Central memory CD8-positive, alpha-beta T cell (primary cell): ENCODE data around the gene SLC25A41.
A peak's percentile ranks its signal among the peaks of the same experiment; 100 is the strongest.

Experiments used
- ATAC-seq: fragments of 150-1000 bp; cut with Tn5 transposase; replicated peaks from 2 replicates; pipeline ENCODE4 v1.10.0; 2022; ENCODE audit warnings: mild to moderate bottlenecking, moderate FRiP score, moderate number of reproducible peaks; ENCODE audit not compliant: poor library complexity, severe bottlenecking; ENCODE audit errors: extremely low read depth
- DNase-seq, 2 donors: peaks; one replicate each; pipeline ENCODE4 v3.0.0; 2021; ENCODE audit warnings: low spot score in 2 of 2
- H3K27ac Mint-ChIP-seq: one replicate; pipeline ENCODE4 v1.8.0; 2022; ENCODE audit warnings: low read depth, mild to moderate bottlenecking, moderate library complexity, mixed read lengths
- H3K27me3 Mint-ChIP-seq: one replicate; pipeline ENCODE4 v1.8.0; 2022; ENCODE audit warnings: mixed read lengths
- H3K36me3 Mint-ChIP-seq: one replicate; pipeline ENCODE4 v1.8.0; 2022; ENCODE audit warnings: mild to moderate bottlenecking, moderate library complexity, mixed read lengths; ENCODE audit not compliant: insufficient read depth
- H3K4me1 Mint-ChIP-seq: one replicate; pipeline ENCODE4 v1.8.0; 2022; ENCODE audit warnings: mixed read lengths
- H3K4me3 Mint-ChIP-seq: one replicate; pipeline ENCODE4 v1.8.0; 2022; ENCODE audit warnings: mild to moderate bottlenecking, moderate library complexity, mixed read lengths
- H3K9me3 Mint-ChIP-seq: one replicate; pipeline ENCODE4 v1.8.0; 2022; ENCODE audit warnings: mixed read lengths

The SLC25A41 gene

DNA sequence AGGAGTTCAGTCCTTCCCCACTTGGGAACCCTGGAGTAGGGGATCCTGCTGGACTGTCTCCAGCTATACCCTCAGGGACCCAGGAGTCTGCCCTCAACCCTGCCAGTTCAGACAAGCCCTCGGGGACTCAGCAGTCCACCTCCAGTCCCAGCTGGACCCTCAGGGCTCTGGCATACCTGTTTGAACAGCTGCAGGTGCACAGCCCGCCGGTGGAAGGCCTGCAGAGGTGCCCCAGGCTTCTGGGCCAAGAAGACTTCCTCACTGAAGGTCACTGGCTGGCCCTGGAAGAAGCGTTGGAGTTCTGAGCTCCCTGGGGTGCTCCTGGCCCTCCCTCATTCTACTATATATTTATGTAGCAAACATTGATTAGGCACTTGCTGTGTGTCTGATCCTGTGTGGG lies 39.1 kb upstream of the SLC25A41 start:
- peaks cover 4% of the 10 kb centered on the region for H3K4me1 Mint-ChIP-seq
- no peaks in the 10 kb centered on the region for H3K27me3 Mint-ChIP-seq
- no peak for DNase-seq
- no peaks in the 10 kb centered on the region for H3K9me3 Mint-ChIP-seq
- ATAC-seq, result no peak
- H3K27ac Mint-ChIP-seq, result no peak overlapping the region
- H3K36me3 Mint-ChIP-seq, result peaks cover 48% of the 10 kb centered on the region
- H3K4me3 Mint-ChIP-seq, result no peak overlapping the region

DNA sequence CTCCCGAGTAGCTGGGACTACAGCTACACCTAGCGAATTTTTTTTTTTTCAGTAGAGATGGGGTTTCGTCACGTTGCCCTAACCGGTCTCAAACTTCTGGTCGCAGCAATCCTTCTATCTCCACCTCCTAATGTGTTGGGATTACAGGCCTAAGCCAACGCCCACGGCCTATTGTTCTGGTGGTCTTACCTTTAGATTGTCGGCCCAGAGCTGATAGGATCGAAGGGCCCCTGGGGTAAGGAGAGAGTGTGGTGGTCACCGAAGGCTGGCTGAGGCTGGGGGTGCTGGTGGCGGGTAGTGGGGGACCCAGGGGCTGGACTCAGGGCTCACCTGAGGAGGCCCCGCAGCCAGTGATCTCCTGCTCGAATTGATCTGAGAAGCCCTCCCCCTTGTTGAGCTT lies 37.5 kb upstream of the SLC25A41 start:
- Mint-ChIP-seq H3K27ac (no peak overlapping the region), H3K27me3 (no peaks in the 10 kb centered on the region), H3K9me3 (no peaks in the 10 kb centered on the region), H3K4me1 (peaks cover 6% of the 10 kb centered on the region), H3K36me3 (peaks cover 45% of the 10 kb centered on the region), H3K4me3 (no peak overlapping the region)
- DNase-seq (no peak), ATAC-seq (no peak)

DNA sequence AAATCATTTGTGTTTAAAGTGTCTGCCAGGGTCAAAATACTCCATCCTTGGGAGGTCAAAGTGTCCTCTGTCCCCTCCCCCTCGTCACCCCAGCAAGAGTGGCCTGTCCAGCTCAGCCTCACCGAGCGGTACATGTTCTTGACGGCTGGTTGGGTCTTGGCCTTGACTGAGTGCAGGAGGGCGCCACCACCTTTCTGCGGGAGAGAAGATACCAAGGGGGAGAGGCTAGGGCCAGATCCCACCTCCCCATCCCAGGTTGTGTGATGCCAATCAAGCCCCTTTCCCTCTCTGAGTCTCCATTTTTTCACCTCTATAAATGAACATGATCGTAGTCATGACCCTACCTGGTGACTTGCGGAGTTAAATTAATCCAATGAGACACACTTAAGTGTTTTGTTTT lies 36.6 kb upstream of the SLC25A41 start:
- peaks cover 8% of the 10 kb centered on the region for H3K4me1 Mint-ChIP-seq
- DNase-seq (no peak), ATAC-seq (no peak)
- no peaks in the 10 kb centered on the region for H3K27me3 Mint-ChIP-seq
- H3K9me3 Mint-ChIP-seq, result no peaks in the 10 kb centered on the region
- no peak overlapping the region for H3K4me3 Mint-ChIP-seq
- H3K36me3 Mint-ChIP-seq, result peaks cover 41% of the 10 kb centered on the region
- no peak overlapping the region for H3K27ac Mint-ChIP-seq

DNA sequence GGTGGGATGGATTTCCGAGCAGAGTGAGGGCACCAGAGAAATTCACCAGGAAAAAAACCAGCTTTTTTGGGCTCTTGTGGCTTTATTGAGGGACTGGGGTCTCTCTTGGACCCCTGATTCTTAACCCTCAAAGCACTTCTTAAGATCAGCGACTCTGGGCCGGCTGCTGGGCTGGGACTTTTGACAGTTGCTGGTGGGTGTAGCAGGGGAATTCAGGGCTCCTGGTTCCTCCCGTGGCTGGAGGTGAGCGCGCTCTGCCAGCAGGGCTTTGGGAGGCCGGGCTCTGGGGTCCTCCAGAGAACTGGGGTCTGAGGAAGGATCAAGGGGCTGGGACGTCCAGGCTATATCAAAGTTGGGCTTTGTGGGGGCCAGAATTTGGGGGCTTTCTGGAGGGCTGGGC lies 33.8 kb upstream of the SLC25A41 start:
- Mint-ChIP-seq H3K4me1 (peaks cover 14% of the 10 kb centered on the region), H3K4me3 (no peak overlapping the region), H3K36me3 (peaks cover 31% of the 10 kb centered on the region), H3K27ac (peak overlapping the region; percentile 85), H3K9me3 (no peaks in the 10 kb centered on the region), H3K27me3 (no peaks in the 10 kb centered on the region)
- ATAC-seq, result no peak
- no peak for DNase-seq

DNA sequence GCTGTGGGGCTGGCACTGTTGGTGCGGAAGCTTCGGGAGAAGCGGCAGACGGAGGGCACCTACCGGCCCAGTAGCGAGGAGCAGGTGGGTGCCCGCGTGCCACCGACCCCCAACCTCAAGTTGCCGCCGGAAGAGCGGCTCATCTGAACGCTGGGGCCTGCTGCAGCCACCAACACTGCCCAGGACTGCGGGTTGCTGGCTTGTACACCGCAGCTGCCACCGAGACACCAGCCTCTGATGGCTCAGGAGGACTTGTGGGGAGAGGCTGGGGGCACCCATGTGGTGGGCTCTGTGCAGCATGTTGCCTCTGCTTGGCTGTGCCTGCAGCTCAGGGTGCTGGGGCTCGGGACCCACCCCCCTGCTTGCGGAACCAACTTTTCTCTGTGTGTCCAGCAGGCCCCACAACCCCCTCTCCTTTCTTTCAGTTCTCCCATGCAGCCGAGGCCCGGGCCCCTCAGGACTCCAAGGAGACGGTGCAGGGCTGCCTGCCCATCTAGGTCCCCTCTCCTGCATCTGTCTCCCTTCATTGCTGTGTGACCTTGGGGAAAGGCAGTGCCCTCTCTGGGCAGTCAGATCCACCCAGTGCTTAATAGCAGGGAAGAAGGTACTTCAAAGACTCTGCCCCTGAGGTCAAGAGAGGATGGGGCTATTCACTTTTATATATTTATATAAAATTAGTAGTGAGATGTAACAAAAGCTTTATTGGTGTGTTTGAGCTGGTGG lies 33.1 kb upstream of the SLC25A41 start:
- DNase-seq (no peak), ATAC-seq (no peak)
- peaks cover 30% of the 10 kb centered on the region for H3K36me3 Mint-ChIP-seq
- no peak overlapping the region for H3K27ac Mint-ChIP-seq
- no peaks in the 10 kb centered on the region for H3K9me3 Mint-ChIP-seq
- H3K4me1 Mint-ChIP-seq, result peaks cover 18% of the 10 kb centered on the region
- no peak overlapping the region for H3K4me3 Mint-ChIP-seq
- H3K27me3 Mint-ChIP-seq, result no peaks in the 10 kb centered on the region

DNA sequence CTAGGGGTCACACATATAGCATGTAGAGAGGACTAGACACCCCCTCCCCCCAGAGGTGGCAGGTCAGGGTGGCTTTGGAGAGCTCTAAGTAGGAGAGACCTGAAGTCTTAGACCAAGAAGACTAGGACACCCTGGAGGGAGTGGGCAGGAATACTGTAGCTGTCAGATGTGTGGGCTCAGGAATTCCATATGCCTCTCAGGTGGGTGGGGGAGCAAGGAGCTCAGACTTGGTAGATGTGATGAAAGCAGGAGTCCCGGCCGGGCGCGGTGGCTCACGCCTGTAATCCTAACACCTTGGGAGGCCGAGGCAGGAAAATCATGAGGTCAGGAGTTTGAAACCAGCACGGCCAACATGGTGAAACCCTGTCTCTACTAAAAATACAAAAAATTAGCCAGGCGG lies 32.1 kb upstream of the SLC25A41 start:
- peak overlapping the region; percentile 74 for H3K27ac Mint-ChIP-seq
- no peak overlapping the region for H3K4me3 Mint-ChIP-seq
- H3K4me1 Mint-ChIP-seq, result peaks cover 19% of the 10 kb centered on the region
- H3K27me3 Mint-ChIP-seq, result no peaks in the 10 kb centered on the region
- ATAC-seq, result no peak
- no peak for DNase-seq
- peaks cover 25% of the 10 kb centered on the region for H3K36me3 Mint-ChIP-seq
- no peaks in the 10 kb centered on the region for H3K9me3 Mint-ChIP-seq

DNA sequence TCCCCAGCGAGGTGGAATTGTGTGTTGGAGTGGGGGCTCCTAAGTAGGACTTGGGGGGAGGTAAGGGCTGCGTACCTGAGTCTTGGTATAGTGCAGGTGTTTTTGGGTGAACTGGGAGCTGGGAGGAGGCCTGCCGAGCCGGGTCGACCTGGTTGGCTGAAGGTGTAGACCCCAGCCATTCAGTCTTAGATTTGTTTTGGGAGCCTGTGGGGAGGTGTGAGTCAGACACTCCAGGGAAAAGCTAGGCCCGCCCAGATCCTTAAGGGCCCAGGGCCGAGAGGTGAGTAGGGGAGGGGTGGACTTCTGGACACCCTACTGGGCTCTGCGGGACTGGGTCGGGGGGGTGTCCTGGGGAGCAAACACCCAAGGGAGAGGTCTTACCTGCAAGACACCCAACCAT lies 31.4 kb upstream of the SLC25A41 start:
- H3K9me3 Mint-ChIP-seq, result no peaks in the 10 kb centered on the region
- no peaks in the 10 kb centered on the region for H3K27me3 Mint-ChIP-seq
- no peak for DNase-seq
- H3K27ac Mint-ChIP-seq, result peak overlapping the region; percentile 74
- H3K36me3 Mint-ChIP-seq, result peaks cover 26% of the 10 kb centered on the region
- no peak for ATAC-seq
- H3K4me1 Mint-ChIP-seq, result peaks cover 25% of the 10 kb centered on the region
- H3K4me3 Mint-ChIP-seq, result no peak overlapping the region

DNA sequence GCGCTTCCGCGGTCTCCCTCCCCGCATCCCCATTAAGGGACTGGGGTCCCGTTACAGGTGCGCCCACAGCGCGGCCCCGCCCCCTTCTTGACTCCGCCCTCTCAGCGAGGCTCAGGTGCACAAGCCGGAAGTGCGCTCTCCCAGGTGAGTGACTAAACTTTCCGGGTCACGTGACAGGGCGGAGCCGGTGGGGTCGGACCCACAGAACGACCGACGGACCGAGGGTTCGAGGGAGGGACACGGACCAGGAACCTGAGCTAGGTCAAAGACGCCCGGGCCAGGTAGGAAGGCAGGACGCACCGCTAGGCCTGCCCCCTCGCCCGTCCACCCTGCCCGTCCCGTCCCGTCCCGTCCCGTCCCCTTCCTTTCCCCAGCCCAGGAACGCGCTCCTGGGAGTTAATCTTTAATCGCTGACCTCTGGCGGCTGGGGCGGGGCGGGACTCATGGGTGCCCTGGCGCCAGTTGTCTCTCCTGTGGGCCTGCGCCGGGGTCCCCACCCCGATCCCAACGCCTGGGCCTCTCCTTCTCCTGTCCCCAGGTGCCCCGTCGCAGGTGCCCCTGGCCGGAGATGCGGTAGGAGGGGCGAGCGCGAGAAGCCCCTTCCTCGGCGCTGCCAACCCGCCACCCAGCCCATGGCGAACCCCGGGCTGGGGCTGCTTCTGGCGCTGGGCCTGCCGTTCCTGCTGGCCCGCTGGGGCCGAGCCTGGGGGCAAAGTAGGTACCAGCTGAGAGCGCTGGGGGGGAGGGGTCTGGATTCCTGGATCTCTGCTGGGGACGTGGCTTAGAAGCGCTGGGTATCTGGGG lies 30.7 kb upstream of the SLC25A41 start, which contains the start of gene CRB3:
CRB3 (plus strand) TSS at position 202 of the 804 bp plus-strand sequence; CDS start at position 633, 431 bp downstream.
- peak within 1 kb of the TSS; percentile 74 for H3K27ac Mint-ChIP-seq
- no peaks in the 10 kb centered on the region for H3K9me3 Mint-ChIP-seq
- H3K27me3 Mint-ChIP-seq, result no peaks in the 10 kb centered on the region
- no peak for DNase-seq
- peak within 1 kb of the TSS; percentile 50 for H3K4me3 Mint-ChIP-seq
- H3K4me1 Mint-ChIP-seq, result peaks cover 28% of the 10 kb centered on the region
- no peak for ATAC-seq
- H3K36me3 Mint-ChIP-seq, result peaks cover 20% of the 10 kb centered on the region

DNA sequence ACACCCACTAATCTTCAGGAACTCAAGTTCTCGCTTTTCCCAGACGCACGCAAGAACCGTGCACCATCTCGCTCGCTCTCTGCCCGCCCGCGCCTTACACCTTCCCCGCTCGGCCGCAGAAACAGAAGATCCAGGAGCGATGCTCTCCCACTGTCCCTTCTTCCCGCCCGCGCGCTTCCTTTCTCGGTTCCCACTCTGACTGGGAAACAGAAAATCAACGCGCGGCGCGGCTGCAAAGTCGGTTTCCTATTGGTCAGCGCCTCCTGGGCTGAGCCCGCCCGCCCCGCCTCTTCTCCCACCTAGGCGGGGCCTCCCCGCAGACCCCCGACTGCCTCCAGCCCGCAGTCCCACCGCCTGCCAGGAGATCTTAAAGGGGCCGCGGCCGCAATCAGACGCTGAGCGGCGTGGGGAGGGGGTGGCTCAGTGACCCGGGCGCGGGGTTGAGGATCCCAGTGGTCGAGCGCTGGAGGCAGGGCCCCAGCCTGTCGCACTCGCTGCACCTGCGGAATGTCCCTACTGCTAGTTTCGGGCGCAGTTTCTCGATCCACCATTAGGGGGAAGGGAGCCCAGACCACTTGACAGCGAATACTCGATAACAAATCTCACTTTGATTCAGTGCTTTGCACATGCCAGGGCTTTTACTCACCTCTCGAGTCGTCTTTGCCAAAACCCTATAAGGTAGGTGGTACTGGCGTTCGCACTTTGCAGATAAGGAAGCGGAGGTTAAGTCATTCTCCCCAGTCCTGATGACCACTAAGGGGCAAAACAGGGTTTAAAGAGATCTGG lies 26.7 kb upstream of the SLC25A41 start:
- H3K4me1 Mint-ChIP-seq, result peaks cover 32% of the 10 kb centered on the region
- ATAC-seq (peak; percentile 84), DNase-seq (peak; percentile 91 to 96)
- H3K27ac Mint-ChIP-seq, result peak overlapping the region; percentile 93
- peak overlapping the region; percentile 94 for H3K4me3 Mint-ChIP-seq
- no peaks in the 10 kb centered on the region for H3K9me3 Mint-ChIP-seq
- peaks cover 15% of the 10 kb centered on the region for H3K36me3 Mint-ChIP-seq
- H3K27me3 Mint-ChIP-seq, result no peaks in the 10 kb centered on the region

DNA sequence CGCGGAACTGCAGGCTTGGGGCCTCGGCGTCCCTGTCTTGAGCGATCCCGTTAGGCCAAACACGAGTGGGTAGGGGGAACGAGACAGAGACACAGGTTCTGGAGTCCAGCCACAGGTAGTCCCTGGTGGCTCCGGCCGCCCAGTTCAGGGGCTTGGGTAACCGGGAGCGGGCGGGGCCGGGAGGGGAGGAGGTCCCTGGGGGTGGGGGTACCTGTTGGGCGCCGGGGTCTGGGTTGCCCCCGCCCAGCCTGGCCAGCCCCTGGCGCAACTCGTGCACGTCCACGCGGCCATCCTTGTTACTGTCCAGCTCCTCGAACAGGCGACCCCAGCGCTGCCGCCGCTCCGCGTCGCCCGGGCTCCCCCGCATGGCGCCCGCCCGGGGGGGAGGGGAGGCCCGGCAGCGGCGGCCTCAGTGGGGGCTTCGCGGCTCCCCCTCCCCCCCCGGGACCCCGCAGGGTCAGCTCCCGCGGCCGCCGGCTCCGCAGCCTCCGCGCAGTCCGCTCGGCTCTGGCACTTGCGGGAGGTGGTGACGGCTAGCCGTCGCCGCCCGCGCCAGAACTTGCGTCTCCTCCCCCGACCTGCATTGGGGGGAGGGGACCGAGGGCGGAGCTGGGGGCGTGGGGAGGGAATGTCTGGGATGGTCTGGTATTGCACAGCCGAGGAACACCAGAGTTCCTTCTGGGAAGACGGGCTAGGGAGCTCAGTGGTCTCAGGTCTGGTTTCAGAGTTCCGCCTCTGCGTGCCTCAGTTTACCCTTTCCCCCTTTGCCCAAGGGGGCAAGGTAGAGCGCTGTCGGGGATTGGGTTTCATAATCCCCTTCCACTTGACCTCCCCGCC lies 25.9 kb upstream of the SLC25A41 start, which contains the start of gene SLC25A23:
SLC25A23 (minus strand) TSS at position 531 of the 837 bp plus-strand sequence; CDS start at position 367, 164 bp downstream.
- Mint-ChIP-seq H3K27me3 (no peaks in the 10 kb centered on the region), H3K9me3 (no peaks in the 10 kb centered on the region), H3K36me3 (peaks cover 14% of the 10 kb centered on the region), H3K27ac (peak within 1 kb of the TSS; percentile 93), H3K4me3 (peak within 1 kb of the TSS; percentile 94), H3K4me1 (peaks cover 26% of the 10 kb centered on the region)
- no peak for ATAC-seq
- no peak for DNase-seq

DNA sequence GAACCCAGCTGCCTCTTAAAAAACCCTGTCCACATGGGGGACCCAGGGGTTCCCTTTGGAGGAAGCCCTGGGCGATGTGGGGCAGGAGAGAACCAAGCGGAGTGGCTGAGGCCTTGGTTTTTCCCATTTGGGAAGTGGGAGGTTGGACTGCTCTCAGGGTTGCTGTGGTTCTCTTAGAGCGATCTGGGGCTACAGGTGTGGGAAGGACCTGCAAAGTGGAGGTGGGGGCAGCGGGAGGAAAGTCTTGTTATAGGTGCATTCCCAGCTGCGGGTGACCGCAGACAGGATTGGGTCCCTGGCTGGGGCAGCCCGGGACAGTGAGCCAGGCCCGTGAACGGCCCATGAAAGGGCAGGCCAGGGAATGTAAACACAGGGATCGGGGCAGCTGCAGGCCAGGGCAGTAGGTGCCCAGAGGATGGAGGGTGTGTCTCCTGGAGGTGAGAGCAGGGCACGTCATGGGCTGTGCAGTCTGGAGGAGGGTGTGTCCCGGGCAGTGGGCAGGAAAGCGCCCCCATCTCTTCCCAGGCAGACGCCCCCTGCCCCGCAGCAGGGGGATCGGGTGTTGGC lies 25.2 kb upstream of the SLC25A41 start:
- Mint-ChIP-seq H3K36me3 (peaks cover 14% of the 10 kb centered on the region), H3K9me3 (no peaks in the 10 kb centered on the region), H3K4me1 (peaks cover 26% of the 10 kb centered on the region), H3K4me3 (peak overlapping the region; percentile 94), H3K27ac (peak overlapping the region; percentile 83), H3K27me3 (no peaks in the 10 kb centered on the region)
- no peak for ATAC-seq
- DNase-seq, result no peak
